MM.1S (cell line): Measurements from ENCODE around the gene SCFD2.

ENCODE experiments used
- CTCF ChIP-seq: fragments of 300-600 bp; sonication (generic); IDR thresholded peaks from 2 replicates; pipeline ENCODE4 v1.5.1; 2016; ENCODE audit warnings: antibody characterized with exemption, low read length, mixed read lengths
- EZH2phosphoT487 ChIP-seq: fragments of 300-600 bp; sonication (generic); IDR thresholded peaks from 2 replicates; pipeline ENCODE4 v1.6.1; 2018; ENCODE audit warnings: antibody characterized with exemption, low read length

DNA sequence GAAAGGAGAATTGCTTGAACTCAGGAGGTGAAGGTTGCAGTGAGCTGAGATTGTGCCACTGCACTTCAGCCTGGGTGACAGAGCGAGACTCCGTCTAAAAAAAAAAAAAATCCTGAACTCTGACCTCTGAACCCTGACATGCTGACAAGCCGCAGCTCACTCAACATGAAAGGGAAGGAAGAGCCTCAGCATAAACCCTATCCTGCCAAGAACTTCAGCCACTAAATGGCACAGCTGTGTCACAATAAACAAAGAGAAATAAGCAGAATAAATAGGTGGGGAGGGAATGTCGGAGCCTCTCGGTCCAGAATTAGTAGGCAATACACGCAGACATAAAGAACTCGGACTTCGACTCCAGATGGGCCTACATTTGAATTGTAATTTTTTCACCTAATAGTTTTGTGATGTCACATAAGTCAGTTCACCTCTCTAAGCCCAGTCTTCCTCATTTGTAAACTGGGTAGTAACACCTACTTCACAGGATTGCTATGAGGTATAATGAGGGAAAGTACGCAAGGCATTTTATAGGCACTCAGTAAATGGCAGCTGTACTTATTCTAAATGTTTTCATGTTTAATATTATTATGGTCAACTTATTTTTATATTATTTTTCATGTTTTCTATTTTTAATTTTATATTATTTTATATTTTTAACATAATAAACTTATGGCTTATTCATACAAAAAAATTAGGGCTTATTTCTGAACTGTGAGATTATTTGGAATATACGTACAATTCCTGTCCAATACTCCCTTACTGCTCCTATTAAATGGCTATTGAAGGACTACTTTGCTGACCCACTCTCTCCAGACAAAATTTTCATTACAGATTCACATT is 243.4 kb downstream of the SCFD2 start:
- no peak for TF ChIP-seq CTCF
- no peak for TF ChIP-seq EZH2phosphoT487
